ENCODE data around the gene ZHX3. TPM values are rescaled to one million over a fixed set of nuclear protein-coding genes. Genes with fewer than 3 reads are reported as not detected.

Gene ZHX3
- polyA plus RNA-seq, 3 donors, result 0.58 to 3.2 (median 1.1) TPM

DNA sequence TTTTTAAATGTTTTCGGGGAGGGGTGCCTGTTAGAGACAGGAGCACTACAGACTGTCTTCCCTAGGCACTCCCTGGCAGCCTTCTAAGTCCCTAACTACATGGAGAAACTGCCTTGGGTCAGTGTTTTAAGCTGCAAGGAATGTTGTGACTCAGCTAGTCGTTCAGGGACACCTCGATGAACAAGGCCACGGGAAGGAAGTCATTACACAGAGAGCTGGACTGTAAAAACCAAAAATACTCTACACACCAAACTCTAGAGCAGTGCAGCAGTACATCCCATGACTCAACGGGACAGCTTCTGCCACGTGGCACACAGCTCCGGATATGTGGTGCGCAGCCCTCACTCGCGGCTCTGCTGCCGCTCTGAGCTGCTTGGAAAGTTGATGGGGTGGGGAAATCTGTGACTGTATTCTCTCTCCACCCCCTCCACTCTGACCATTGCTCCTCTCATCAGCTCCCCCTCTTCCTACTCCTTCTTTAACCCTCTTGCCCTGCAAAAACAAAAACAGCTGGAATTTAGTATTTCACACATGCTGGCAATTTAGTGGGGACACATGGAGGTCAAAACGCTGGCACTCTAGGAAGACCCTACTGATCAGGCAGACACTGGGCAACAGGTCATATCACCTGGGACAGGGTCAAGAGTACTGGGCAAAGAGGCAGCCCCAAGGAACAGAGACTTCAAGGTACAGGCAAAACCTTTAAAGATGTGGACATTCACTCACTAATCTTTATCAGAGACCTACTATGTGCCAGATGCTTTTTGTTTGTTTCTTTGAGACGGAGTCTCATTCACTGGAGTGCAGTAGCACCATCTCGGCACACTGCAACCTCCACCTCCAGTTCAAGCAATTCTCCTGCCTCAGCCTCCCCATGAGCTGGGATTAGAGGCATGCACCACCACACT lies 12.2 kb upstream of the ZHX3 start:
- Histone ChIP-seq H4K20me1 (ENCODE audit: insufficient read depth, low read length) (no peaks in the 10 kb centered on the region), H3K4me3 (replicated peaks in 1 of 3; ENCODE audit: low read depth in 2 of 3, low read length in 3 of 3) (peak overlapping the region in 1 of 3 experiments; percentile 40), H3K79me2 (ENCODE audit: insufficient read depth, low read length) (no peaks in the 10 kb centered on the region), H3K9ac (ENCODE audit: insufficient read depth, low read length, poor library complexity, severe bottlenecking) (no peak overlapping the region), H3K27me3 (ENCODE audit: control insufficient read depth in 2 of 2, insufficient read depth in 2 of 2, low read length in 2 of 2) (peaks cover 0 to 11% of the 10 kb centered on the region in 2 donors), H3K36me3 (replicated peaks in 1 of 2; ENCODE audit: control insufficient read depth in 1 of 2, insufficient read depth in 2 of 2, low read length in 2 of 2) (no peaks in the 10 kb centered on the region), H2AFZ (ENCODE audit: insufficient read depth, low read depth, low read length, poor library complexity, severe bottlenecking) (peak overlapping the region; percentile 56), H3K27ac (ENCODE audit: low read depth in 1 of 2, low read length in 2 of 2) (peak overlapping the region in 1 of 2 donors; percentile 44), H3K9me3 (replicated peaks in 1 of 2; ENCODE audit: control insufficient read depth in 1 of 2, insufficient read depth in 1 of 2, low read length in 2 of 2) (no peaks in the 10 kb centered on the region), H3K4me2 (replicated peaks; ENCODE audit: extremely low read depth, low read length, poor library complexity, severe bottlenecking) (peak overlapping the region; percentile 27), H3K4me1 (ENCODE audit: control insufficient read depth in 1 of 2, insufficient read depth in 2 of 2, low read length in 2 of 2) (peaks cover 15% of the 10 kb centered on the region in 2 donors)
- TF ChIP-seq, protein P1, sequence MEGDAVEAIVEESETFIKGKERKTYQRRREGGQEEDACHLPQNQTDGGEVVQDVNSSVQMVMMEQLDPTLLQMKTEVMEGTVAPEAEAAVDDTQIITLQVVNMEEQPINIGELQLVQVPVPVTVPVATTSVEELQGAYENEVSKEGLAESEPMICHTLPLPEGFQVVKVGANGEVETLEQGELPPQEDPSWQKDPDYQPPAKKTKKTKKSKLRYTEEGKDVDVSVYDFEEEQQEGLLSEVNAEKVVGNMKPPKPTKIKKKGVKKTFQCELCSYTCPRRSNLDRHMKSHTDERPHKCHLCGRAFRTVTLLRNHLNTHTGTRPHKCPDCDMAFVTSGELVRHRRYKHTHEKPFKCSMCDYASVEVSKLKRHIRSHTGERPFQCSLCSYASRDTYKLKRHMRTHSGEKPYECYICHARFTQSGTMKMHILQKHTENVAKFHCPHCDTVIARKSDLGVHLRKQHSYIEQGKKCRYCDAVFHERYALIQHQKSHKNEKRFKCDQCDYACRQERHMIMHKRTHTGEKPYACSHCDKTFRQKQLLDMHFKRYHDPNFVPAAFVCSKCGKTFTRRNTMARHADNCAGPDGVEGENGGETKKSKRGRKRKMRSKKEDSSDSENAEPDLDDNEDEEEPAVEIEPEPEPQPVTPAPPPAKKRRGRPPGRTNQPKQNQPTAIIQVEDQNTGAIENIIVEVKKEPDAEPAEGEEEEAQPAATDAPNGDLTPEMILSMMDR (IDR thresholded peaks at IDR 0.05), result no peak
- Mint-ChIP-seq H3K4me3 (peak overlapping the region in 1 of 2 donors; percentile 71), H3K27ac (peak overlapping the region in 5 of 7 donors; percentile 40 to 72 (median 68)), H3K36me3 (no peaks in the 10 kb centered on the region), H3K9me3 (peaks cover 0 to 4% (median 0%) of the 10 kb centered on the region in 7 donors), H3K27me3 (ENCODE audit: low read depth in 3 of 3) (peaks cover 8 to 24% (median 23%) of the 10 kb centered on the region in 3 donors), H3K4me1 (peaks cover 18% of the 10 kb centered on the region)
- DNase-seq, result peak; percentile 48 to 77 (median 64)
- intact Hi-C loops (cut with micrococcal nuclease), result no loop called here
- WGBS (ENCODE audit: insufficient coverage), result 42% methylated on average over 6 of the region's 14 CpGs

DNA sequence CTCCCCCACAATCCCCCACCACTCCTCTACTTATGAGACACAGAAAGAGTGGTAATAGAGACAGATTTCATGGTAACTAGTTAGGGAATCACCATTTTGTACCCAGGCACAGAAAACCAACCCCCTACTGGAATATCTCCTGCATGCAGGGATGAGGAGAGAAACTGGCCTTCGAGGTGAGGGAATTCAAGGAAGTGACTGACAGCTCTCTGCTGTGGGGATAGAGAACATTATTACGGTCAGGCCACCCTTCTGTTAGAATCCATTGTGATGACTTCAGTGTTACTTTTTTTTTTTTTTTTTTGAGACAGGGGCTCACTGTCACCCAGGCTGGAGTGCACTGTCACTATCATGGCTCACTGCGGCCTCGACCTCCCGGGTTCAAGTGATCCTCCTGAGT lies 9.6 kb upstream of the ZHX3 start:
- DNase-seq, result no peak
- peaks cover 18% of the 10 kb centered on the region for H3K4me1 Mint-ChIP-seq
- Histone ChIP-seq H3K27ac (ENCODE audit: low read depth in 1 of 2, low read length in 2 of 2) (no peak overlapping the region), H4K20me1 (ENCODE audit: insufficient read depth, low read length) (no peaks in the 10 kb centered on the region), H3K4me3 (replicated peaks in 1 of 3; ENCODE audit: low read depth in 2 of 3, low read length in 3 of 3) (no peak overlapping the region), H3K9ac (ENCODE audit: insufficient read depth, low read length, poor library complexity, severe bottlenecking) (no peak overlapping the region), H3K27me3 (ENCODE audit: control insufficient read depth in 2 of 2, insufficient read depth in 2 of 2, low read length in 2 of 2) (peaks cover 0 to 11% of the 10 kb centered on the region in 2 donors), H3K9me3 (replicated peaks in 1 of 2; ENCODE audit: control insufficient read depth in 1 of 2, insufficient read depth in 1 of 2, low read length in 2 of 2) (no peaks in the 10 kb centered on the region), H3K4me1 (ENCODE audit: control insufficient read depth in 1 of 2, insufficient read depth in 2 of 2, low read length in 2 of 2) (peaks cover 15% of the 10 kb centered on the region in 2 donors), H3K79me2 (ENCODE audit: insufficient read depth, low read length) (no peaks in the 10 kb centered on the region), H3K36me3 (replicated peaks in 1 of 2; ENCODE audit: control insufficient read depth in 1 of 2, insufficient read depth in 2 of 2, low read length in 2 of 2) (no peaks in the 10 kb centered on the region), H3K4me2 (replicated peaks; ENCODE audit: extremely low read depth, low read length, poor library complexity, severe bottlenecking) (no peak overlapping the region), H2AFZ (ENCODE audit: insufficient read depth, low read depth, low read length, poor library complexity, severe bottlenecking) (no peak overlapping the region)
- intact Hi-C loops (cut with micrococcal nuclease), result no loop called here
- no peak overlapping the region for H3K27ac Mint-ChIP-seq
- H3K27me3 Mint-ChIP-seq (ENCODE audit: low read depth in 3 of 3), result peaks cover 5 to 21% (median 14%) of the 10 kb centered on the region in 3 donors
- TF ChIP-seq, protein P1 (IDR thresholded peaks at IDR 0.05), result no peak
- WGBS (ENCODE audit: insufficient coverage), result no CpG with 5 or more reads among the region's 5 CpGs
- H3K4me3 Mint-ChIP-seq, result no peak overlapping the region
- H3K36me3 Mint-ChIP-seq, result no peaks in the 10 kb centered on the region
- peaks cover 0 to 2% (median 0%) of the 10 kb centered on the region in 7 donors for H3K9me3 Mint-ChIP-seq

Measured in CD14-positive monocyte (primary cell).